ENCODE data around the gene TNFSF8. TPM values are rescaled to one million over a fixed set of nuclear protein-coding genes. Genes with fewer than 3 reads are reported as not detected.

The TNFSF8 gene
- total RNA-seq, 2 donors from 2014 or later, result 0.22 to 1.7 TPM

DNA sequence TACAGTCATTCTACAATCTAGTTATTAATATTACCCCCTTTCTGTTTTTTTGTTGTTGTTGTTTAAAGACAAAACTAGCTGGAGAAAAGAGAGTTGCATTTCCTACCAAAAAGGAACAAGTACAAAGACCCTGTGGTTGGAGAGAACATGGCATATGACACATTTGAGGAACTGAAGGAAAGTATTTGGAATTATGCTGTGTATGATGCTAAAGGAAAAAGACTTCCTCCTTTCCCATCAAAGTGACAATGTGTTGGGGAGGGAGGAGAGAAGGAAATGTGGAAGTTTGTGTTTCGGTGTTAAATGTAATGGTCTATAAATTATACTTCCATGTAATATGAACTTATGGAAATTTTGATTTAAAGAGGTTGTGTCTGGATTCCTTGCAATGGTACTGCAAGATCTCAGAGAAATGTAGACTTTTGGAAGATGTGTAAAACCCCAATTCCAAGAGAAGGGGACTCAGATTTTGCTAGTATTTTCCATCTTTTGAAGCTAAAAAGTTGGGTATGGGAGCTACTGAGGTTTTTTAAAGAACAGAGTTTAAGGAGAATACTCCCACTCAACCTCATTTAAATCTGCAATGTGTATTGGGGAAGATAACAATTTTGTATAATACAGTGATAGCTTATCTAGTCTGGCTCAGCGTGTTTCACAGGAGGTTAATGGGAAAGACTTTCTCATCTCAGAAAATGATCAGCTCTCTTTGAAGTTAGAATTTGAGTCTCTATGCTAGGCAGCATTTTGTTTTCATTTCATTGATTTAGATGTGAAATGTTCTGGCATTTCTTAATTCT is 15.4 kb upstream of the TNFSF8 start:
- Histone ChIP-seq H3K27ac (no peak overlapping the region), H3K36me3 (no peaks in the 10 kb centered on the region), H3K9me3 (no peaks in the 10 kb centered on the region), H3K27me3 (no peaks in the 10 kb centered on the region), H3K4me1 (no peaks in the 10 kb centered on the region), H3K4me3 (no peak overlapping the region)
- TF ChIP-seq, protein P1, sequence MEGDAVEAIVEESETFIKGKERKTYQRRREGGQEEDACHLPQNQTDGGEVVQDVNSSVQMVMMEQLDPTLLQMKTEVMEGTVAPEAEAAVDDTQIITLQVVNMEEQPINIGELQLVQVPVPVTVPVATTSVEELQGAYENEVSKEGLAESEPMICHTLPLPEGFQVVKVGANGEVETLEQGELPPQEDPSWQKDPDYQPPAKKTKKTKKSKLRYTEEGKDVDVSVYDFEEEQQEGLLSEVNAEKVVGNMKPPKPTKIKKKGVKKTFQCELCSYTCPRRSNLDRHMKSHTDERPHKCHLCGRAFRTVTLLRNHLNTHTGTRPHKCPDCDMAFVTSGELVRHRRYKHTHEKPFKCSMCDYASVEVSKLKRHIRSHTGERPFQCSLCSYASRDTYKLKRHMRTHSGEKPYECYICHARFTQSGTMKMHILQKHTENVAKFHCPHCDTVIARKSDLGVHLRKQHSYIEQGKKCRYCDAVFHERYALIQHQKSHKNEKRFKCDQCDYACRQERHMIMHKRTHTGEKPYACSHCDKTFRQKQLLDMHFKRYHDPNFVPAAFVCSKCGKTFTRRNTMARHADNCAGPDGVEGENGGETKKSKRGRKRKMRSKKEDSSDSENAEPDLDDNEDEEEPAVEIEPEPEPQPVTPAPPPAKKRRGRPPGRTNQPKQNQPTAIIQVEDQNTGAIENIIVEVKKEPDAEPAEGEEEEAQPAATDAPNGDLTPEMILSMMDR (IDR thresholded peaks at IDR 0.05), result no peak
- no peak for DNase-seq (ENCODE audit: low spot score)

DNA sequence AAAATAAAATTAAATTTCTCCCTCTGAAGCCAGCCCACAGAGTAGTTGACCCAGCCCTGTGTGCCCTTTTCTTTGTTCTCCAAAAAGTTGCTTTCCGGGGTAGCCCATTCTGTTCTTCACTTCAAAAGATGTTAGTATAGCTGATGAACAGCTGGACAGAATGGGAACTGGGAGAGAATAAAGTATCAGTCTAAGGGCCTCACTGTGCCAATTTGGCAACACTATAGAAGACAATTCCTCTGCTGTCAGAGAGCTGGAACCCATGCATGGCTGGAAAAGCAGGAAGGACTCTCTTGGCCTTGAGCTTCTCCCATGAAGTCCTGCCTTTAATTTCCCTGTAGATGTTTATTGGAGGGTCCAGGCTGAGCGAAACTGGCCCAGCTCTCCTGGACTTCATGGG is 11.0 kb upstream of the TNFSF8 start:
- DNase-seq (ENCODE audit: low spot score), result no peak
- H3K27ac ChIP-seq, result no peak overlapping the region
- no peaks in the 10 kb centered on the region for H3K9me3 ChIP-seq

DNA sequence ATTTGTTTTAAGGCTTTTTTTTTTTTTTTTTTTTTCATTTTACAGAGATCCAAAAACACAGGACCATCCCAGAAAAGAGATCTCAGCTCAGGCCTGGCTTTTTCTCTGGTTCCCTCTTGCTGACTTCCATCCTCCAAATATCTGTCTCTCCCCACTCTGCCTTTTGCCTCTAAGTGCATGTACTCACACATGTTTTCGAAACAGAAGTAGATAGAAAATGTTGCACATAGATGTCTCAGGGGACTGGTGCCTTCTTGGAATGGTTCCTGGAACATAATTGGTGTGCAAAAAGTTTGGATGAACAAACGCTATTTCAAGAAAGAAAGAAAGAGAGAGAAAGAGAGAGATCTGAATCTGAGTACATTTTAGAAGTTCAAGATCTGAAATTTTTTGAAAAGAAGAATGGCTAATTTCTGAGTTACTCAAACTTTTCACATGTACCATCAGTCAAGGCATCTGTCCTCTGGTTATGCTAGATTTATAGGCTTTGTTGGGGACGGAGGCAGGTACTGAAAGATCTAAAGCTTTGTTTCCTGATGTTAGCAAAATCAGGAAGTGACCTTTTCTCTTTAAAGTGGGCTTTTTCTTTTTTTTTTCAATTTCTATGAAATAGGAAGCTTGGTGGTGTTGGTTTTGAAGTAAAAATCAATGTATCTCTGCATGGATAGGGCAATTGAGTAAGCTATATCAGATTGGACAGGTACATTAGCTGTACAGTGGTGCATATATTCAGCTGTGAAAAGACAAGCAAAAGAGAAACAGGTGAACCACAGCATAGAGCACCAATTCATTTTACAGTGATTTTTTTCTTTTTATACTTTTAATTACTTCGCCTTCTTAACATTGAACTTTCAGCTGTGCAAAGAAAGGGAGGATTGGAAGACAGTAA is 8.5 kb upstream of the TNFSF8 start:
- no peaks in the 10 kb centered on the region for H3K4me1 ChIP-seq
- no peak overlapping the region for H3K4me3 ChIP-seq
- no peaks in the 10 kb centered on the region for H3K27me3 ChIP-seq
- TF ChIP-seq, protein P1 (IDR thresholded peaks at IDR 0.05), result no peak
- H3K36me3 ChIP-seq, result no peaks in the 10 kb centered on the region
- no peak for DNase-seq (ENCODE audit: low spot score)
- no peak overlapping the region for H3K27ac ChIP-seq
- no peaks in the 10 kb centered on the region for H3K9me3 ChIP-seq

More for the DNA sequence above, 11.0 kb upstream of the TNFSF8 start:
- no peaks in the 10 kb centered on the region for H3K36me3 ChIP-seq
- TF ChIP-seq, protein P1 (IDR thresholded peaks at IDR 0.05), result no peak
- H3K4me1 ChIP-seq, result no peaks in the 10 kb centered on the region
- H3K27me3 ChIP-seq, result no peaks in the 10 kb centered on the region
- H3K4me3 ChIP-seq, result no peak overlapping the region

DNA sequence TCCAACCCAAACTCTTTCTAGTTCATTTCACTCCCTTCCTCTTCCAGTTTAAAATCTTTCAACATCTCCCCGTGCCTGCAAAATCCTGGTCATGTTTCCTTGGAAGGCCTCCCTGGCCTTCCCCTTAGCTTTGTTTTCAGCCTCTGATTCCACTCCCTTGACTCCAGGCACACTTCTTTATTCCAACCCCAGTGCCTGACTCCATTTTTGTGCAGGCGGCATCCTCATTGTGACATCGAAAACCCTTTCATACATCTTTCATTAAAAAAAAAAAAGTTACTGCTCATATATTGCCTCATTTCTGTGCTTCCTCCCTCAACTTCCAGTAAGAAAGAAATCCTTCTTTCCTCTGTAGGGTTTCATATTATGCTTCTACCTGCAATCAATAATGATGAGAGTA is 7.1 kb upstream of the TNFSF8 start:
- Histone ChIP-seq H3K9me3 (no peaks in the 10 kb centered on the region), H3K36me3 (no peaks in the 10 kb centered on the region), H3K27ac (no peak overlapping the region), H3K4me3 (no peak overlapping the region), H3K4me1 (no peaks in the 10 kb centered on the region), H3K27me3 (no peaks in the 10 kb centered on the region)
- no peak for DNase-seq (ENCODE audit: low spot score)
- TF ChIP-seq, protein P1 (IDR thresholded peaks at IDR 0.05), result no peak

DNA sequence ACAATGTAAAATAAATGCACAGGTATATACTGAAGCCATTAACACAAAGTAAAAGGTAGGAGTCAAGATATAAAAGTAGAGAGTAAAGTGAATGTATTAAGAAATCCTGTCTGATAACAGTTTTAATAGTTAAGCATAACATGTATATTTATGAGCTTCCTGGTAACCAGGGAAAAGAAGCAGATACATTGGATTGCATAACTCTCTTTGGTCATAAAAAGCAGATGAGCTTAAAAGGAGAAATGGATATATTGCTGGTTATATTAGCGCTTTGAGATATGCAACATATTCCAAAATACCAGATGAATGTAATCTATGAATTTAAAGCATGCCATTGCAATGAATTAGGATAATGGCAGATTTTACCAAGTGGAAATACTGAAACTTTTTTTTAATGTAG is 6.2 kb upstream of the TNFSF8 start:
- no peak for DNase-seq (ENCODE audit: low spot score)
- TF ChIP-seq, protein P1 (IDR thresholded peaks at IDR 0.05), result no peak

More for the DNA sequence above, 6.2 kb upstream of the TNFSF8 start:
- Histone ChIP-seq H3K4me3 (no peak overlapping the region), H3K9me3 (no peaks in the 10 kb centered on the region), H3K27me3 (no peaks in the 10 kb centered on the region), H3K4me1 (no peaks in the 10 kb centered on the region), H3K27ac (no peak overlapping the region), H3K36me3 (no peaks in the 10 kb centered on the region)

All from right atrium auricular region (tissue), 2 donors.